HAP-1 (cell line): ENCODE measurements around the gene SCUBE1.

ENCODE experiments used
- DNase-seq, 2 experiments: peaks; one replicate each; pipeline ENCODE4 v3.0.0-alpha.2; 2016 to 2020; ENCODE audit warnings: low spot score in 2 of 2
- H3K27me3 ChIP-seq: fragments of 250-450 bp; sonication (Bioruptor Pico); 2 replicates; pipeline ENCODE4 v1.5.1; 2020; ENCODE audit warnings: low read depth, mild to moderate bottlenecking, moderate library complexity
- H3K36me3 ChIP-seq: fragments of 250-450 bp; sonication (Bioruptor Pico); replicated peaks from 2 replicates; pipeline ENCODE4 v1.5.1; 2020; ENCODE audit warnings: mild to moderate bottlenecking
- H3K4me1 ChIP-seq: fragments of 250-450 bp; sonication (Bioruptor Pico); 2 replicates; pipeline ENCODE4 v1.5.1; 2020; ENCODE audit warnings: mild to moderate bottlenecking
- H3K4me3 ChIP-seq: fragments of 250-450 bp; sonication (Bioruptor Pico); 2 replicates; pipeline ENCODE4 v1.5.1; 2020; ENCODE audit warnings: mild to moderate bottlenecking, moderate library complexity
- H3K9me3 ChIP-seq: fragments of 250-450 bp; sonication (Bioruptor Pico); 2 replicates; pipeline ENCODE4 v1.5.1; 2020; ENCODE audit warnings: mild to moderate bottlenecking, moderate library complexity
- in situ Hi-C: fragments of 300-500 bp; cut with MboI; formaldehyde crosslinking; loops from 3 replicates; pipeline ENCODE4 v1.14.3; 2020; ENCODE audit warnings: low sequenced_read_pairs, inconsistent platforms, mixed read lengths

Gene SCUBE1

GRCh38 chr22:43241138-43241597, 102.0 kb downstream of the SCUBE1 start:
- in situ Hi-C loops, result no loop called here
- DNase-seq, result no peak
- H3K27me3 ChIP-seq, result no peaks in the 10 kb centered on the region
- no peaks in the 10 kb centered on the region for H3K9me3 ChIP-seq
- H3K36me3 ChIP-seq, result no peaks in the 10 kb centered on the region
- no peak overlapping the region for H3K4me3 ChIP-seq
- no peaks in the 10 kb centered on the region for H3K4me1 ChIP-seq

- Histone ChIP-seq H3K9me3 (no peaks in the 10 kb centered on the region), H3K36me3 (no peaks in the 10 kb centered on the region), H3K4me1 (no peaks in the 10 kb centered on the region), H3K27me3 (peaks cover 2% of the 10 kb centered on the region; the same call in 1 of the 2 replicates), H3K4me3 (no peak overlapping the region)
- in situ Hi-C loops, result no loop called here
- DNase-seq, result no peak
These were observed 102.6 kb downstream of the SCUBE1 start for GRCh38 chr22:43240614-43241013.

- Histone ChIP-seq H3K4me1 (no peaks in the 10 kb centered on the region), H3K4me3 (no peak overlapping the region), H3K9me3 (no peaks in the 10 kb centered on the region), H3K36me3 (no peaks in the 10 kb centered on the region), H3K27me3 (peaks cover 5% of the 10 kb centered on the region; the same call in 1 of the 2 replicates)
- in situ Hi-C loops, result no loop called here
- no peak for DNase-seq
These were observed 103.2 kb downstream of the SCUBE1 start for GRCh38 chr22:43239956-43240355.

GRCh38 chr22:43239193-43239780, 103.9 kb downstream of the SCUBE1 start:
- in situ Hi-C loops, result no loop called here
- Histone ChIP-seq H3K27me3 (peaks cover 9% of the 10 kb centered on the region; the same call in 1 of the 2 replicates), H3K9me3 (no peaks in the 10 kb centered on the region), H3K36me3 (no peaks in the 10 kb centered on the region), H3K4me1 (no peaks in the 10 kb centered on the region), H3K4me3 (no peak overlapping the region)
- DNase-seq, result no peak

- DNase-seq, result no peak
- in situ Hi-C loops, result no loop called here
- H3K4me3 ChIP-seq, result no peak overlapping the region
- H3K27me3 ChIP-seq, result peaks cover 9% of the 10 kb centered on the region; the same call in 1 of the 2 replicates
- H3K9me3 ChIP-seq, result no peaks in the 10 kb centered on the region
- H3K4me1 ChIP-seq, result no peaks in the 10 kb centered on the region
- H3K36me3 ChIP-seq, result no peaks in the 10 kb centered on the region
These were observed 104.6 kb downstream of the SCUBE1 start for GRCh38 chr22:43238526-43239006.

- H3K9me3 ChIP-seq, result no peaks in the 10 kb centered on the region
- DNase-seq, result no peak
- H3K36me3 ChIP-seq, result no peaks in the 10 kb centered on the region
- H3K4me3 ChIP-seq, result no peak overlapping the region
- in situ Hi-C loops, result no loop called here
- no peaks in the 10 kb centered on the region for H3K4me1 ChIP-seq
- peaks cover 18% of the 10 kb centered on the region; the same call in 1 of the 2 replicates for H3K27me3 ChIP-seq
These were observed 105.9 kb downstream of the SCUBE1 start for GRCh38 chr22:43237280-43237679.

GRCh38 chr22:43236411-43237166, 106.6 kb downstream of the SCUBE1 start:
- H3K36me3 ChIP-seq, result no peaks in the 10 kb centered on the region
- H3K9me3 ChIP-seq, result no peaks in the 10 kb centered on the region
- in situ Hi-C loops, result no loop called here
- H3K4me1 ChIP-seq, result no peaks in the 10 kb centered on the region
- DNase-seq, result no peak
- H3K4me3 ChIP-seq, result no peak overlapping the region
- H3K27me3 ChIP-seq, result peaks cover 18% of the 10 kb centered on the region; the same call in 1 of the 2 replicates

GRCh38 chr22:43235445-43236409, 107.4 kb downstream of the SCUBE1 start:
- no peaks in the 10 kb centered on the region for H3K9me3 ChIP-seq
- in situ Hi-C loops, result no loop called here

GRCh38 chr22:43234264-43234988, 108.7 kb downstream of the SCUBE1 start:
- no peaks in the 10 kb centered on the region for H3K9me3 ChIP-seq
- DNase-seq, result no peak
- in situ Hi-C loops, result no loop called here
- H3K4me1 ChIP-seq, result no peaks in the 10 kb centered on the region
- H3K4me3 ChIP-seq, result no peak overlapping the region
- peaks cover 18% of the 10 kb centered on the region; the same call in 1 of the 2 replicates for H3K27me3 ChIP-seq
- no peaks in the 10 kb centered on the region for H3K36me3 ChIP-seq

More at GRCh38 chr22:43235445-43236409, 107.4 kb downstream of the SCUBE1 start:
- Histone ChIP-seq H3K36me3 (no peaks in the 10 kb centered on the region), H3K4me3 (no peak overlapping the region), H3K27me3 (peaks cover 18% of the 10 kb centered on the region; the same call in 1 of the 2 replicates), H3K4me1 (no peaks in the 10 kb centered on the region)
- no peak for DNase-seq

- Histone ChIP-seq H3K9me3 (no peaks in the 10 kb centered on the region), H3K36me3 (no peaks in the 10 kb centered on the region), H3K4me3 (no peak overlapping the region), H3K4me1 (no peaks in the 10 kb centered on the region), H3K27me3 (peaks cover 18% of the 10 kb centered on the region; the same call in 1 of the 2 replicates)
- in situ Hi-C loops, result no loop called here
- DNase-seq, result no peak
These were observed 109.6 kb downstream of the SCUBE1 start for GRCh38 chr22:43233529-43233928.

GRCh38 chr22:43232445-43232844, 110.7 kb downstream of the SCUBE1 start:
- Histone ChIP-seq H3K4me1 (no peaks in the 10 kb centered on the region), H3K4me3 (no peak overlapping the region), H3K27me3 (peaks cover 18% of the 10 kb centered on the region; the same call in 1 of the 2 replicates), H3K36me3 (no peaks in the 10 kb centered on the region), H3K9me3 (no peaks in the 10 kb centered on the region)
- no peak for DNase-seq
- in situ Hi-C loops, result no loop called here

GRCh38 chr22:43231724-43232034, 111.5 kb downstream of the SCUBE1 start:
- Histone ChIP-seq H3K9me3 (no peaks in the 10 kb centered on the region), H3K4me1 (no peaks in the 10 kb centered on the region), H3K27me3 (peaks cover 18% of the 10 kb centered on the region; the same call in 1 of the 2 replicates), H3K36me3 (no peaks in the 10 kb centered on the region), H3K4me3 (no peak overlapping the region)
- in situ Hi-C loops, result no loop called here
- no peak for DNase-seq
